ENCODE results near the gene KIF1C.
"Not testable (repeated sequence)": the region's sequence is repeated elsewhere in the genome, so short reads cannot be mapped to it uniquely, and the experiment has no call there.

The KIF1C gene

DNA sequence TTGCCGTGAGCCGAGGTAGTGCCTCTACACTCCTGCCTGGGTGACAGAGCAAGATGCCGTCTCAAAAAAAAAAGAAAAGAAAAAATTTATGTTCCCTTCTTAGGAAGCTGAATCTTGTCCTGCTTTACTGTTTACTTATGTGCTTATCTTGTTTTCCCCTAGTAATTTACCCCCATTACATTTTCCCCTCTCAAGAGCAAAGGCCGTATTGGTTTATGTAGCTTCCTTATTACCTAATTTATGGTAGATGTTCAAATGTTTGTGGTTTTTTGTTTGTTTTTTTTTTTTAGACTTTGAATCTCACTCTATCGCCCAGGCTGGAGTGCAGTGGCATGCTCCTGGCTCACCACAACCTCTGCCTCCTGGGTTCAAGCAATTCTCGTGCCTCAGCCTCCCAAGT lies 47.7 kb downstream of the KIF1C start:
- DNase-seq: no peak

DNA sequence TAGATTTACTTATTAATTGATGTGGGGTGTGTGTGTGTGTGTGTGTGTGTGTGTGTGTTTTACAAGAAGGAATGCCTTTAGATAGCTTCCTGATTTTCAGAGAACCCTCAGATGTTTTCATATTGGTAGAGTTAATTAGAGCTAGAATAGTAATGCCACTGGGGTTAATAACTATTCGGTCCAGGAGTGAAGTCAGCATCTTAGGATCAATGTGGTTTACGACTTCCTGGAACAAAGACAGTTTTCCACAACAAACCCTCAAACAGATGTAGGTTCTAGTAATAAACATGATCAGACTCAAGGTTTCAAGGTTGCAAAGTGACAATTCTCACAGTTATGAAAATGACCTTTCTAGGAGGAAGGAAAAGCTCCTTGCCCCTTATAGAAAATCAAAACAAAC lies 49.7 kb downstream of the KIF1C start:
- no peak for DNase-seq

DNA sequence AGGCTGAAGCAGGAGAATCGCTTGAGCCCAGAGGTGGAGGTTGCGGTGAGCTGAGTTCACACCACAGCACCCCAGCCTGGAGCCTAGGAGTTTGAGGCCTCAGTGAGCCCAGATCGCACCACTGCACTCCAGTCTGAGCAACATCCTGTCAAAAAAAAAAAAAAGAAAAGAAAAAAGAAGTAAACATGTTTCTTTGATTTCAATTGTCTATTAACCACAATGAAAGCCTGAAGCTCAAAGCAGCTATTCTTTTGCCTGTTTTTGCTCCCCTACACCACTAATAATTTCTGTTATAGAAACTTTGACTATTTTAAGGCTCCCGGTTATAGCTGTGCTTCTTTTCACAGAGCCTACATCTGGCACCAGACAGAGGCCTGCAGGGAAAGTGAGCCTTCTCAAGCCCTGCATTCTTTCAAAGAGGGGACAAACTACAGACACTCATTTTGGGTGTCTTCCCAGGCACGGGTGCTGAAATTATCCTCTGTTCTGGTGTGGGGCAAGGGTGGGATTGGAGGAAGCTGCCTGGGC lies 51.6 kb downstream of the KIF1C start:
- DNase-seq: peak; percentile 4

DNA sequence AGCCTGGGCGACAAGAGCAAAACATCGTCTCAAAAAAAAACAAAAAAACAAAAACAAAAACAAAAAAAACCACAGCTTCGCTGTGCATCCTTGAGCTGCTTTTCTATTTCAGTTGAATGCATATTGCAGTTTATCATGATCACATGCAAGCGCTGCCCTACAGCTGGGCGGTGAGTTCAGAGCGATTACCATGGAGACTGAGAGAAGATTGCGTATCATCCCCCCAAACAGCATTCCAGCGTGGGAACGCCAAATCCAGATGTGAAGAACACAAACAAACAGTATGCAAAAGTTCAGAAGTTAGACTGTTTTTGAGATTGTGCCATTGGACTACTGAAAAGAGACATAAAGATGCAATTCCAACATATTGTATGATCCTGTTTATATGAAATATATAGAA lies 52.5 kb downstream of the KIF1C start:
- DNase-seq: no peak

DNA sequence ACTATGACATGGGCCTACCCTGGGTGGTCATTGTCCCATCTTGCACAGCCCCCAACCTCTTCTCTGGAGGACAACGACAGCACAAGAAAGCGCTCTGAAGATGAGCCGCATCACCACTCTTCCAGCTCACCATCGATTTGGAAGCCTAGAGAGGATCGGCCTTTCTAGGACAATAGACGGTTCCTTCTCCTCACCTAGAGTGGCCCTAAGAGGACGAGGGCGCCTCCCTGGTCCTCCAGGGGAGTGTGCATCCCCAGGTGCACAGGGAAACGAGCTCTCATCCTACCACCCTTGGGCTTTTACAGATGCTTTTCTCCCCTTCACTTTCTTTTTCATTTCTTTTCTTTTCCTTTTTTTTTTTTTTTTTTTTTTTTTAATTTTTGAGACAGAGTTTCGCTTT lies 57.8 kb downstream of the KIF1C start:
- no peak for DNase-seq

DNA sequence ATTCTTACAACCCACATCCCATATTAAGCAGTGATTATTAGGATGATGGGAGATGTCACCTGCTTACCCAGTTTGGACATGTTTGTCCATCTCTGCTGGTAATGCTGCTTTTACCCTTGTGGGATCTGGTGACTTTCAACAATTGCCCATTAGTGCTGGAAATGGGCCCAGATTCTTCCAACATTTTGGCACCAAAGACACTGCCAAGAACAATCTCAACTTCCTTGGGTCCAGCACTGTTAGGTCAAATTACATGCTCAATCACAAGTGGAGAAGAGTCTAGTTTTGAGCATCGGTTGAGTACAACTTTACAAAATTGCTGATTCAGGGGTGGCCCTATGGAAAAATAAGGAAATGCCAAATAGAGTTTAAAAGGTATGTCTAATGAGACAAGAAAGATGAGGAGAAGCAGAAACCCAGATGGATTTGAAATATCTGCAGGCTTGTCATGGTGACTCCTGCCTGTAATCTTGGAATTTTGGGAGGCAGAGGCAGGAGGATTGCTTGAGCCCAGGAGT lies 67.5 kb downstream of the KIF1C start:
- DNase-seq: no peak

DNA sequence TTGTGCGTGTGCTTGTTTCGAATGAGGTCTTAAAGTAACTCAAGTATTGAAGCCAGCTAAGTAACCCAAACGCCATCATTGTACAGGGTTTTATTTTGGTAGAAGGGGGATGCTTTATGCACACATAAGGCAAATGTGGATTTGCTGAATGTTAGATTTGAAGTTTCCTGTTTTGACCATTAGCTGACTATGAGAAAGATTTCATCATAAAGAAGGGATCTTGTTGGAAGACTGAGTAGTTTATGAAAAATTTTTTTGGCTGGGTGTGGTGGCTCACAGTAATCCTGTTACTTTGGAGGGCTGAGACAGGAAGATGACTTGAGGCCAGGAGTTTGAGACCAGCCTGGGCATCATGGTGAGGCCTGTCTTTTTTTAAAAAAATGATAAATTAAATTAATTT lies 70.5 kb downstream of the KIF1C start:
- DNase-seq: no peak

DNA sequence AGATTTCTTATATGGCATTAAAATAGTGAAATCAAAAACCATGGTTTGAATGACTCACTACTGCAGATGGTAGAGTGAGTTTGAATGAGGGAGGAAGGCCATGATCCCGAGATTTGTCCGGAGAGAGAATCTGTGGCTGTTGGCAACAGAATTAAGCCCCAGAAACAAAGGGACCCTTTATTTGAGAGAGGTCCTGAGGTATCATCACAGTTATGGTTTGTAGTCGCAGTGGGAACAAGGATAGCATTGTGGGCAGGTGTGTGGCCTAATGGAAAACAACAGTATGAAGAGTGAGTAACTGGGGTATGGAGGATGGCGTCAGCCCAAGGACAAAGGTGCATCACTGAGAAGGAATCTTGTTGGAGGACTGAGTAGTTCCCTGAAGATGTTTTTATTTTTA lies 72.0 kb downstream of the KIF1C start:
- DNase-seq: no peak

DNA sequence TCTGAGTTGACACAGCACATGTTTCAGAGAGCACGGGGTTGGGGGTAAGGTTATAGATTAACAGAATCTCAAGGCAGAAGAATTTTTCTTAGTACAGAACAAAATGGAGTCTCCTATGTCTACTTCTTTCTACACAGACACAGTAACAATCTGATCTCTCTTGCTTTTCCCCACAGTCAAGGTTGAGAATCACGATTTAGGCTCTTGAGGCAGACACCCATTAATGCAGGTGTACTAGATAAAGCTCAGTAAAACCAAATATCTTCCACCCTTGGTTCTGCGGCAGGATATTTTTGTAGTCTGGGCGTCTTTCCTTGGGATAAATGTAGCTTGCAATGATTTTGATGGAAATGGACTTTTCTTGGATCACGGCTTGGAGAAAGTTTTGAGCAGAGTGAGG lies 77.7 kb downstream of the KIF1C start:
- not testable (repeated sequence) for DNase-seq

DNA sequence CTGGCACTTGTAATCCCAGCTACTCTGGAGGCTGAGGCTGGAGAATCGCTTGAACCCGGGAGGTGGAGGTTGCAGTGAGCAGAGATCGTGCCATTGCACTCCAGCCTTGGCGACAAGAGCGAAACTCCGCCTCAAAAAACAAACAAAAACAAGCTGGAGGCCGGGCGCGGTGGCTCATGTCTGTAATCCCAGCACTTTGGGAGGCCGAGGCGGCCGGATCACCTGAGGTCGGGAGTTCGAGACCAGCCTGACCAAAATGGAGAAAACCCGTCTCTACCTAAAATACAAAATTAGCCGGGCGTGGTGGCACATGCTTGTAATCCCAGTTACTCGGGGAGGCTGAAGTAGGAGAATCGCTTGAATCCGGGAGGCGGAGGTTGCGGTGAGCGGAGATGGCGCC lies 79.5 kb downstream of the KIF1C start:
- DNase-seq: not testable (repeated sequence)

DNA sequence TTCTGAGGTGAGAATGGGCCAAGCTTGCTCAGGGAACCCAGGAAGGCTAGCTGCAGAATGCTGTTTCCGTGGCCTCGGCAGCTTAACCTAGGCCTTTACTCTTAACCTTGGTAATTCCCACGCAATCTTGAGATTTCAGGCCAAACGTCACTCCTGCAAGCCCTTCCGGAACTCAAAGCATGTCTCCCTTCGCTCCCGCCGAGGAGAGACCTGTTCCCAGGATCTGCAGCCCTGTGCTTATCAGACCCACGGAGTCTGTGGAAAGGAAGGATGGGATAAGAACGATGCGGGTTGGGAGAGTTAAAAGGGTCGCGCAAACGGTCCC lies 80.0 kb downstream of the KIF1C start:
- DNase-seq: no peak

All from effector CD8-positive, alpha-beta T cell (primary cell).